Activated effector memory CD4-positive, alpha-beta T cell treated with anti-CD3 and anti-CD28 coated beads, Interleukin-2, amount 50 U/mL, for 16 hours (primary cell): ENCODE measurements around the gene SLC28A2.
"Not testable (repeated sequence)": the region's sequence is repeated elsewhere in the genome, so short reads cannot be mapped to it uniquely, and the experiment has no call there.

Experiments
- DNase-seq: peaks from one replicate; pipeline ENCODE4 v3.0.0-alpha.2; 2020

The SLC28A2 gene

DNA sequence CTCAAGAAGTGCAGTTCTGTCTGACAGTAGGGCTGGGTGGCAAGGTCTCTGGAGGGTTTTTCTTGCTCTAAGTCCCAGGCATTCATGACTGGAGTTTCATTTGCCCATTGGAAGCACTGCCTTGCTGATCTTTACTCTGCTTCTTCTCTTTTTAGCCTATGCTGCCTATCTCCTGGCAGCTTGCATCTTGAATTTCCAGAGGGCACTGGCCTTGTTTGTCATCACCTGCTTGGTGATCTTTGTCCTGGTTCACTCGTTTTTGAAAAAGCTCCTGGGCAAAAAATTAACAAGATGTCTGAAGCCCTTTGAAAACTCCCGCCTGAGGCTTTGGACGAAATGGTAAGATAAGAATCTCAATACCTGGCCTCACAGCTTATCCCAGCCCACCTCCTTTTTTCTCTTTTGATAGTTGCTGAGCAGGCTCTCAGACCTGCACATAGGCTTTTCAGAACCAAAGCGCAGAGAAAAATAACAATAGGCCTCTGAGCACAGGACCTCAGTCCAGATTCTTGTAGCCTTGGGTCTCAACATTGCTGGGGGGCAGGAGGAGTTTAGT, 10.9 kb downstream of the SLC28A2 start:
- DNase-seq: no peak

- no peak for DNase-seq
These were observed 11.8 kb downstream of the SLC28A2 start for GRCh38 chr15:45263854-45264253.

DNA sequence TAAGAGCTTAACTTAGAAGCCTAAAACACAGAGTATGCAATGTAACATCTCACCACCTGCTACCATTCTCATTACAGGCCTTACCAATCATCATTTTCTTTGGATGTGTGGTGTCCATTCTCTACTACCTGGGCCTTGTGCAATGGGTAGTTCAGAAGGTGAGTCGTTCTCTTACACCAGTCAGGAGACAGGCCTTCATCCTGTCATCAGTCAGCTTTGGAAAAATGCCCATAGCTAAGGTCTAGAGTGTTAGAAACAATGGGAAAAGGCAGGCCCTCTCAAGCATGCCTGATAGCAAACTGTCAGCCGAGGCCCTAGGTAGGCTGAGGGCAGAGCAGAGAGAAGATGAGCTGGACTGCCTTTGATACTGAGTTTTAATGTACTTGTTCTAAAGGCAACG, 13.5 kb downstream of the SLC28A2 start:
- DNase-seq: no peak

DNA sequence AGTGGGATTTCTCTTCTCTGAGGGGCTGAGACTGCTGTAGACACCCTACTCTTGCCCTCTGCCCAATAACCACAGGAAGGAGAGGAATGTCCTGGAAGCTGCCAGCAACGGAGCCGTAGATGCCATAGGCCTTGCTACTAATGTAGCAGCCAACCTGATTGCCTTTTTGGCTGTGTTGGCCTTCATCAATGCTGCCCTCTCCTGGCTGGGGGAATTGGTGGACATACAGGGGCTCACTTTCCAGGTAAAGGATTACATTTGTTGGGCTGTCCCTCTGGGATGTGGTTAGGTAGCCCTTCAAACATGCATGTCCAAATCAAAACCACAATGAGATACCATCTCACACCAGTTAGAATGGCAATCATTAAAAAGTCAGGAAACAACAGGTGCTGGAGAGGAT, 16.1 kb downstream of the SLC28A2 start:
- DNase-seq: no peak

DNA sequence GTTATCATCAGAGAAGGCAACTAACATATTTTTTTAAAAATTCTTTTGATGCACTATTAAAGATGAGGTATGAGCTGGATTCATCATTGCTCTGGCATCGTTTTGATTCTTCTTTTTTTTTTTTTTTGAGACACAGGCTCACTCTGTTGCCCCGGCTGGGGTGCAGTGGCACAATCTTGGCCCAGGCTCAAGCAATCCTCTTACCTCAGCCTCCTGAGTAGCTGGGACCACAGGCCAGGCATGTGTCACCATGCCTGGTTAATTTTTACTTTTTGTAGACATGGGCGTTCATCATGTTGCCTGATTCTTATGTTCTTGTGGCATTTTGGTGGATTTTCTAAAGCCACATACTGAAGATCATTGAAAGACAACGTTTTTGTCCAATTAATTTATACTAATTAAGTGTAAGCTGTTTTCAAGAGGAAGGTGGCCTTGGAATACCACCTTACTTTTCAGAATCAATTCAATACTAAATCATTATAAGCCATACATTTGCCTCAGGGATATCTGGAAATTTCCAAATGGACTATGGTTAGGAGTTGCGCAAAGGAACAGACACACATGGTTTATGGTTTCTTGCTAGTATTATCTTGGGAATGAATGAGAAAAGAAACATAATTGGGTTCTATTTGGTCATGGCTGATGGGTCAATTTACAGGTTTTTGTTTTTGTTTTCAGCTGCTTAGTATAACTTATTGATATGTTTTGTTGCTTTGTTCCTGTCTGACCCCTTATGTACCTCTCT, 22.8 kb downstream of the SLC28A2 start:
- DNase-seq: no peak

GRCh38 chr15:45276831-45277230, 24.8 kb downstream of the SLC28A2 start:
- DNase-seq: no peak

DNA sequence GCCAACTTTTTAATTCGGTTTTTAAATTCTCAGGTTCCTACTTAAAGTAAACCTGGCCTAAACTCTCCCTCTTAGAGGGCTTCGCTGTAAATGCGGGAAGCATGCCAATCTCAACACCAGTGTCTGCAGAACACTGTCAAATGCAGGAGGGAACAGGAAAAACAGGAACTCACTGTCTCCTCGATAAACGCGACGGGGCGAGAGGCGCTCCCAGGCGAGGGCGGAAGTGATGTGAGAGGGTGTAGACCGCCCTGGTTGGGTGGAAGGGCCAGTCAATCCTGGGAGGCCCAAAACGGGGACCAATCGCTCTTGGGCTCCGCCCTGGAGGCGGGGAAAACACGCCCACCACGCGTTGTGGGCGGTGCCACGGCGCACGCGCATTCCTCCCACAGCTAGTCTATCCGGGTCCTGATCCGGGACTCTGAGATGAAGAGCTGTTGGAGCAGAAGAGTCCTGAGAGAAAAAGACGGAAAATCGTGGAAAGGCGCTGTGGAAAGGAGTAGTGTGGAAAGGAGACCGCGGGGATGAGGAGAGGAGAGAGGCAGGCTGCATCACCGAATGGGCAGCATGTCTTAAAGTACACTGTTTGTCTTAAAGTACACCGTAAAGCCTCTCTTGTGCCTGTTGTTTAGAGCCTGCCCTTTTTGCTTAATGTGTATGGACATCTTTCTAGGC, 27.1 kb downstream of the SLC28A2 start:
- peak; percentile 99 for DNase-seq

DNA sequence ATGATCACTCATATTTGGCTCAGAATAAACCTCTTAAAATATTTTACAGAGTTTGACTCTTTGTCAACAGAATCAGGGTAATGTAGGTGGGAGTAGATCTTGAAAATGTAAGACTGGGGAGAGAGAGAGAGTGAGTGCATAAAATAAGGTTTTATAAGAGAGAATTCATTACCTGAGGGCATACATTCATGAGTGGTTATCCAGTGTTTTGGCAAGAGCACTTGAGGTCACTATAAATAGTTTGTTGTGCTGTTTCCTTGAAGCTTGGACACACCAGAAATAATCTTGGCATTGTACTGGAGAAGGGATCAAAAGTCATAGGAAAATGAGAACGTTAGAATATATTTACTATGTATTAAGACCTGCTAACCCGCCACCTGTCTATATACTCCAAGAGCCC, 33.4 kb downstream of the SLC28A2 start:
- DNase-seq: no peak

- DNase-seq: no peak
These were observed 35.4 kb downstream of the SLC28A2 start for GRCh38 chr15:45287390-45287956.

GRCh38 chr15:45288947-45289346, 36.9 kb downstream of the SLC28A2 start:
- no peak for DNase-seq

GRCh38 chr15:45291822-45292582, 40.0 kb downstream of the SLC28A2 start:
- DNase-seq: no peak

GRCh38 chr15:45293326-45293725, 41.3 kb downstream of the SLC28A2 start:
- not testable (repeated sequence) for DNase-seq

GRCh38 chr15:45298964-45299378, 46.9 kb downstream of the SLC28A2 start:
- not testable (repeated sequence) for DNase-seq

DNA sequence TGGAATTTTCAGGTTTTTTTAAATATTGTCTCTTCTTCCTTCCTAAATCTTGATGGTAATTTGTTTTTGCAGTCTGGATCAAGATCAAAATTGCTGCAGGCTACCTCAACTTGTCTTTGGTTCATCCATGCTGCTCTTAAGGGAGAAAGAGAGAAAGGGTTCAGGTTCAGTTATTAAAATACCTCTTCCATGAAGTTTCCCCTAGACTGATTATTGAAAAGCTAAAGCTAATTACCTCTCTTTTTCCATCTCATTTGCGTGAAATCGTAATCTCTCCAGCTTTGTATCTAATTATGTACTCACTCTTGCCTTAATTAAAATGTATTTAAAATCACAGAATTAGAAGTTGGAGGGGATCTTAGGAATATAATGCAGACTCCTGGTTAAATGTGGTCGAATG, 52.7 kb downstream of the SLC28A2 start:
- no peak for DNase-seq

GRCh38 chr15:45306105-45306504, 54.1 kb downstream of the SLC28A2 start:
- DNase-seq: no peak

GRCh38 chr15:45307230-45307924, 55.3 kb downstream of the SLC28A2 start:
- no peak for DNase-seq

DNA sequence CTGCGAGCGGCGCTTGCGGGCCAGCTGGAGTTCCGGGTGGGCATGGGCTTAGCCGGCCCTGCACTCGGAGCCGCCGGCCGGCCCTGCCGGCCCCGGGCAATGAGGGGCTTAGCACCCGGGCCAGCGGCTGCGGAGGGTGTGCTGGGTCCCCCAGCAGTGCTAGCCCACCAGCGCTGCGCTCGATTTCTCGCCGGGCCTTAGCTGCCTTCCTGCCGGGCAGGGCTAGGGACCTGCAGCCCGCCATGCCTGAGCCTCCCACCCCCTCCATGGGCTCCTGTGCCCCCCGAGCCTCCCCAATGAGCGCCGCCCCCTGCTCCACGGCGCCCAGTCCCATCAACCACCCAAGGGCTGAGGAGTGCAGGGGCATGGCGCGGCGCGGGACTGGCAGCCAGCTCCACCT, 62.1 kb downstream of the SLC28A2 start:
- DNase-seq: not testable (repeated sequence)

GRCh38 chr15:45314960-45315359, 62.9 kb downstream of the SLC28A2 start:
- no peak for DNase-seq

DNA sequence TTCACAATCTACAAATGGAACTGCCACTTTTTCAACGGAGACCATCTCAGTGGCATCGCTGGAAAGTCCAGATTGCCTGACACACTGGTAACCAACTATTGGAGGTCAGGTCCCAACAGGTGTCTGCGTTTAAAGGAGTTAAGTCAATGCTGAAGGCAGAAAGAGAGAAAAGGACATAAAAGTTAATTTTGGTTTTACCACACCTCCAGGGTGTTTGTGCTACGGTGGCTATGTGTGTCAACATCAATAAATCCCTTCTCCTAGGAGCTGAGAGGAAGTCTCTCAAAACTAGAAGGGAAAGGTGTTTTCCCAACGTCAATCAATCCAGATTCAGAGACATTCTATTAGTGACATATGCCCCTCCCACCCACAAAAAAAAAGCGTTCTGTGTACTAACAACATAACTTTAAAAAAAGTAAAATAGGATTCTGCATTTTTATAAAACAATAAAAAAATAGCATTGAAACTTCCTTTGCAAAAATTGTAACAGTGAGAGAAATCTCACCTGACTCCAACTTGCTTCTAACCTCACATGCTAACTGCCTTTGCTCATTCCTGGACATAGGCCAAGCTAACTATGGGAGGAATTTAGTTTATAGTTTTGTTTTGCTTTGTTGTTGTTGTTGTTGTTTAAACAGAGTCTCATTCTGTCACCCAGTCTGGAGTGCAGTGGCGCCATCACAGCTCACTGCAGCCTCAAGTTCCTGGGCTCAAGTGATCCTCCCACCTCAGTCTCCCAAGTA, 67.6 kb downstream of the SLC28A2 start:
- DNase-seq: no peak

- DNase-seq: no peak
These were observed 68.7 kb downstream of the SLC28A2 start for GRCh38 chr15:45320581-45321205.

GRCh38 chr15:45326280-45326679, 74.2 kb downstream of the SLC28A2 start:
- DNase-seq: no peak
